HepG2 (cell line): ENCODE measurements around the gene CTDSP1. TPM values are rescaled to one million over a fixed set of nuclear protein-coding genes. Genes with fewer than 3 reads are reported as not detected.
A peak's percentile ranks its signal among the peaks of the same experiment; 100 is the strongest.

Source experiments
- ARID4A ChIP-seq: sonication (generic); formaldehyde crosslinking; IDR thresholded peaks from 2 replicates; pipeline ENCODE4 v1.5.0; 2020; ENCODE audit warnings: mild to moderate bottlenecking, missing genetic modification reagents, borderline replicate concordance
- CENPX ChIP-seq: sonication (generic); formaldehyde crosslinking; IDR thresholded peaks from 2 replicates; pipeline ENCODE4 v1.9.0; 2021; ENCODE audit warnings: mild to moderate bottlenecking, missing genetic modification reagents, moderate library complexity
- DDIT3 ChIP-seq: sonication (generic); formaldehyde crosslinking; IDR thresholded peaks from 2 replicates; pipeline ENCODE4 v1.4.0; 2020; ENCODE audit warnings: mild to moderate bottlenecking, missing genetic modification reagents
- DMAP1 ChIP-seq: IDR thresholded peaks from 2 replicates; pipeline ENCODE4 v1.6.1; 2016
- GLI4 ChIP-seq: sonication (generic); formaldehyde crosslinking; IDR thresholded peaks from 2 replicates; pipeline ENCODE4 v1.5.1; 2020; ENCODE audit warnings: missing genetic modification reagents, mild to moderate bottlenecking, moderate library complexity, borderline replicate concordance
- HIVEP1 ChIP-seq: sonication (generic); formaldehyde crosslinking; IDR thresholded peaks from 2 replicates; pipeline ENCODE4 v1.4.0; 2020; ENCODE audit warnings: mild to moderate bottlenecking, missing genetic modification reagents
- HOMEZ ChIP-seq: IDR thresholded peaks from 2 replicates; pipeline ENCODE4 v1.6.1; 2016; ENCODE audit warnings: low read depth
- ISL2 ChIP-seq: sonication (generic); formaldehyde crosslinking; IDR thresholded peaks from 2 replicates; pipeline ENCODE4 v1.5.0; 2020; ENCODE audit warnings: missing genetic modification reagents
- KDM5B ChIP-seq: sonication (generic); formaldehyde crosslinking; IDR thresholded peaks from 2 replicates; pipeline ENCODE4 v1.4.0; 2020; ENCODE audit warnings: missing genetic modification reagents, mild to moderate bottlenecking, borderline replicate concordance
- MXI1 ChIP-seq: IDR thresholded peaks from 3 replicates; pipeline ENCODE4 v1.6.1; 2012; ENCODE audit warnings: low read depth, low read length, inconsistent platforms, borderline replicate concordance
- NONO ChIP-seq, 2 experiments: fragments of 450-650 bp in 1 of 2; sonication (generic) in 1 of 2; formaldehyde crosslinking in 1 of 2; IDR thresholded peaks in 1 of 2; conservative IDR thresholded peaks in 1 of 2; 2 replicates each; pipeline versions ENCODE4 v1.6.1 to v1.8.0; 2017 to 2022; ENCODE audit warnings: mild to moderate bottlenecking in 1 of 2, missing genetic modification reagents in 1 of 2, moderate library complexity in 1 of 2
- PRMT3 ChIP-seq: sonication (generic); formaldehyde crosslinking; IDR thresholded peaks from 2 replicates; pipeline ENCODE4 v1.8.1; 2022; ENCODE audit warnings: low read depth, mild to moderate bottlenecking, moderate library complexity, missing genetic modification reagents, borderline replicate concordance
- SP140L ChIP-seq: sonication (generic); formaldehyde crosslinking; IDR thresholded peaks from 2 replicates; pipeline ENCODE4 v1.4.0; 2020; ENCODE audit warnings: missing genetic modification reagents, borderline replicate concordance
- SP2 ChIP-seq: sonication (generic); formaldehyde crosslinking; IDR thresholded peaks from 2 replicates; pipeline ENCODE4 v1.5.1; 2020; ENCODE audit warnings: mild to moderate bottlenecking, missing genetic modification reagents
- TAF15 ChIP-seq: fragments of 200-400 bp; formaldehyde crosslinking; IDR thresholded peaks from one replicate; pipeline ENCODE4 v1.6.1; 2018; ENCODE audit warnings: mild to moderate bottlenecking, low read depth, low read length; ENCODE audit not compliant: poor library complexity, severe bottlenecking
- TCF7 ChIP-seq: sonication (generic); IDR thresholded peaks from 2 replicates; pipeline ENCODE4 v1.6.1; 2016; ENCODE audit warnings: antibody characterized with exemption, low read depth
- TMF1 ChIP-seq: sonication (generic); formaldehyde crosslinking; IDR thresholded peaks from 2 replicates; pipeline ENCODE4 v1.8.1; 2022; ENCODE audit warnings: low read depth, missing genetic modification reagents
- TRIM24 ChIP-seq: sonication (generic); formaldehyde crosslinking; IDR thresholded peaks from 2 replicates; pipeline ENCODE4 v1.8.0; 2022; ENCODE audit warnings: mild to moderate bottlenecking, missing genetic modification reagents
- ZBTB20 ChIP-seq: sonication (generic); formaldehyde crosslinking; IDR thresholded peaks from 2 replicates; pipeline ENCODE4 v1.8.1; 2023; ENCODE audit warnings: missing genetic modification reagents, low read depth, mild to moderate bottlenecking, borderline replicate concordance
- ZNF569 ChIP-seq: sonication (generic); formaldehyde crosslinking; IDR thresholded peaks from 2 replicates; pipeline ENCODE4 v1.5.0; 2020; ENCODE audit warnings: mild to moderate bottlenecking, missing genetic modification reagents, moderate library complexity, borderline replicate concordance
- ZNF607 ChIP-seq: sonication (generic); formaldehyde crosslinking; IDR thresholded peaks from 2 replicates; pipeline ENCODE4 v1.5.1; 2020; ENCODE audit warnings: missing genetic modification reagents, mild to moderate bottlenecking, borderline replicate concordance
- ZNF747 ChIP-seq: sonication (generic); formaldehyde crosslinking; IDR thresholded peaks from 2 replicates; pipeline ENCODE4 v1.8.1; 2023; ENCODE audit warnings: missing genetic modification reagents, mild to moderate bottlenecking, borderline replicate concordance
- ZSCAN20 ChIP-seq: sonication (generic); formaldehyde crosslinking; IDR thresholded peaks from 2 replicates; pipeline ENCODE4 v1.4.0; 2020; ENCODE audit warnings: missing genetic modification reagents, mild to moderate bottlenecking, borderline replicate concordance
- polyA plus RNA-seq, 8 experiments: library from polyadenylated mRNA; depleted of rRNA in 3 of 8; stranded (reverse) in 7 of 8; unstranded in 1 of 8; fragments of >200 nt; fragmentation: Illumina TruSeq in 4 of 8; extraction: Trizol in 4 of 8; gene quantifications; 2 replicates each; pipeline versions ENCODE4 v1.2.1 to v1.2.3, GENCODE V29; 2011 to 2016; ENCODE audit warnings: low read depth in 4 of 8, missing spikeins in 1 of 8, mixed read lengths in 1 of 8; ENCODE audit not compliant: insufficient read depth in 1 of 8
- total RNA-seq, 5 experiments: library from RNA; depleted of rRNA; stranded (reverse); fragments of >200 nt; fragmentation: Illumina TruSeq; extraction: Trizol; gene quantifications; 2 replicates each; pipeline ENCODE4 v1.2.3, GENCODE V29; 2016; ENCODE audit warnings: low read depth in 1 of 5

The CTDSP1 gene
- total and polyA plus RNA-seq, 2 of the 13 experiments (the other 11 are each of a cell fraction or from before 2014, with no cell fraction given), result 91.0 to 268 TPM

DNA sequence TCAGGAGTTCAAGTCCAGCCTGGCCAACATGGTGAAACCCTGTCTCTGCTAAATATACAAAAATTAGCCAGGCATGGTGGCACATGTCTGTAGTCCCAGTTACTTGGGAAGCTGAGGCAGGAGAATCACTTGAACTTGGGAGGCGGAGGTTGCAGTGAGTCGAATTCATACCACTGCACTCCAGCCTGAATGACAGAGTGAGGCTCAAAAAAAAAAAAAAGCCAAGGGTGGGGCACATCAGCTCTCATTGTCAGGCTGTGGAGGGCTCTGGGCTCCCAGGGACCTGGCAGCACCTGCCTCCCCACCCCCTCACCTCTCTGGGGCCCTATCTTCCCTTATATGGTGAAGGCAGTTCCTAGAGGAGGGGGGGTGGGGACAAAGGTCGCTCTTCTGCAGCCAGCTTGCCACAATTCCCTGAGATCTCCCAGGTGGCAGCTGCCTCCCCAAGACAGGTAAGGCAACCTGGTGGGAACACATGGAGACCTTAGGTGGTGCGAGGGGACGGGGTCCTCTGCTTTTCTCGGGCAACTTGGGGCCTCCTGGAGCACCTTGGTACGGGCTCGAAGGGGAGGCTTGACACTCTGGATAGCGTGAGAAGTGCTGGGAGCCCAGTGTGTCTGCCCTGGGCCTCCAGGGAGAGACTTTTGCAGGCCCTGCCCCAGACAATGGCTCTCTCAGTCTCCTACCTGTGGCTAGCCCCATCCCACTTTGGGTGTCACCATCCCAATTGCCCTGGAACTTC lies 19.2 kb downstream of the CTDSP1 start, which contains the start of gene VIL1 (continued):
- TF ChIP-seq ZNF747, result peak; percentile 78; the same call in 1 of the 2 replicates
- no peak for TF ChIP-seq TRIM24
- no peak for TF ChIP-seq TAF15
- no peak for TF ChIP-seq ZNF607
- TF ChIP-seq TMF1 (CRISPR knock-in tag), result no peak
- TF ChIP-seq KDM5B (CRISPR knock-in tag), result no peak
- TF ChIP-seq HOMEZ, result peak; percentile 15; the same call in 1 of the 2 replicates
- no peak for TF ChIP-seq TCF7
- TF ChIP-seq SP2 (CRISPR knock-in tag), result no peak
- TF ChIP-seq HIVEP1 (CRISPR knock-in tag), result no peak
- TF ChIP-seq DMAP1, result peak; percentile 83; the same call in 1 of the 2 replicates
- no peak for TF ChIP-seq ZSCAN20
- peak; percentile 84; the same call in 1 of the 2 replicates for TF ChIP-seq SP140L (CRISPR knock-in tag)
- TF ChIP-seq GLI4, result 0 out of 2 replicates have a peak, but pooled peaks have one; percentile 62
- no peak for TF ChIP-seq NONO (IDR thresholded peaks at IDR 0.05)
- TF ChIP-seq NONO (CRISPR knock-in tag; conservative IDR thresholded peaks at IDR 0.05), result peak; percentile 48; the same call in 1 of the 2 replicates
- peak; percentile 74; the same call in 1 of the 2 replicates for TF ChIP-seq ISL2 (CRISPR knock-in tag)
- TF ChIP-seq CENPX (CRISPR knock-in tag), result no peak
- peak; percentile 85 for TF ChIP-seq ARID4A
- TF ChIP-seq DDIT3 (CRISPR knock-in tag), result no peak
- no peak for TF ChIP-seq ZNF569 (CRISPR knock-in tag)
- peak; percentile 26; the same call in 1 of the 3 replicates for TF ChIP-seq MXI1
- TF ChIP-seq ZBTB20, result no peak; the same call in 1 of the 2 replicates
- TF ChIP-seq PRMT3 (CRISPR knock-in tag), result no peak
